Measurements from ENCODE around the gene BHLHE41.

GRCh38 chr12:26096036-26096435, 28.8 kb downstream of the BHLHE41 start:
- TF ChIP-seq, protein P1, sequence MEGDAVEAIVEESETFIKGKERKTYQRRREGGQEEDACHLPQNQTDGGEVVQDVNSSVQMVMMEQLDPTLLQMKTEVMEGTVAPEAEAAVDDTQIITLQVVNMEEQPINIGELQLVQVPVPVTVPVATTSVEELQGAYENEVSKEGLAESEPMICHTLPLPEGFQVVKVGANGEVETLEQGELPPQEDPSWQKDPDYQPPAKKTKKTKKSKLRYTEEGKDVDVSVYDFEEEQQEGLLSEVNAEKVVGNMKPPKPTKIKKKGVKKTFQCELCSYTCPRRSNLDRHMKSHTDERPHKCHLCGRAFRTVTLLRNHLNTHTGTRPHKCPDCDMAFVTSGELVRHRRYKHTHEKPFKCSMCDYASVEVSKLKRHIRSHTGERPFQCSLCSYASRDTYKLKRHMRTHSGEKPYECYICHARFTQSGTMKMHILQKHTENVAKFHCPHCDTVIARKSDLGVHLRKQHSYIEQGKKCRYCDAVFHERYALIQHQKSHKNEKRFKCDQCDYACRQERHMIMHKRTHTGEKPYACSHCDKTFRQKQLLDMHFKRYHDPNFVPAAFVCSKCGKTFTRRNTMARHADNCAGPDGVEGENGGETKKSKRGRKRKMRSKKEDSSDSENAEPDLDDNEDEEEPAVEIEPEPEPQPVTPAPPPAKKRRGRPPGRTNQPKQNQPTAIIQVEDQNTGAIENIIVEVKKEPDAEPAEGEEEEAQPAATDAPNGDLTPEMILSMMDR (IDR thresholded peaks at IDR 0.05) = no peak
- TF ChIP-seq POLR2A (IDR thresholded peaks at IDR 0.05) = no peak
